ENCODE results near the gene ASTN2.

ASTN2 gene

DNA sequence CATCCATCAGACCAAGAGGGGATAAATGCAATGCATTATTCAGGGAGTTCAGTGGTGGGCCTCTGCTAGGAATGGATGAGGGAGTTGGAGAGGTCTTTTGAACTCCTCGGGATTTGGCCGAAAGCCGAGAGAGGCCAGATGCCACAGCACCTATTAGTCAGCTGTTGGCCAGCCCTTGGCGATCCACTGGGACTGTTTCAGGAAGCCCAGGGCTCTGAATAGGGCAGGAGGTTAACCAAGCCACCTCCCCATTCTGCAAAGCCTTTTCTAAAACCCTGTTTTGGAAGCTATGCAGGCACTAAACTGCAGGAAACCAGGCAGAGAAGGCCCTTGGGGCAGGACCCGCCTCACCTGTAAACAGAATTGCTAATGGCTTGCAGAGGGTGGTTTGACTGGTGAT is 37.8 kb downstream of the ASTN2 start:
- Mint-ChIP-seq H3K27ac (ENCODE audit: low read depth) (no peak overlapping the region), H3K4me3 (no peak overlapping the region), H3K36me3 (ENCODE audit: insufficient read depth) (no peaks in the 10 kb centered on the region), H3K27me3 (peaks cover 12% of the 10 kb centered on the region), H3K4me1 (no peaks in the 10 kb centered on the region), H3K9me3 (peaks cover 14% of the 10 kb centered on the region)
- ATAC-seq (replicated peaks; ENCODE audit: extremely low read depth, poor library complexity, severe bottlenecking) (no peak), DNase-seq (ENCODE audit: low spot score in 2 of 2) (no peak)

DNA sequence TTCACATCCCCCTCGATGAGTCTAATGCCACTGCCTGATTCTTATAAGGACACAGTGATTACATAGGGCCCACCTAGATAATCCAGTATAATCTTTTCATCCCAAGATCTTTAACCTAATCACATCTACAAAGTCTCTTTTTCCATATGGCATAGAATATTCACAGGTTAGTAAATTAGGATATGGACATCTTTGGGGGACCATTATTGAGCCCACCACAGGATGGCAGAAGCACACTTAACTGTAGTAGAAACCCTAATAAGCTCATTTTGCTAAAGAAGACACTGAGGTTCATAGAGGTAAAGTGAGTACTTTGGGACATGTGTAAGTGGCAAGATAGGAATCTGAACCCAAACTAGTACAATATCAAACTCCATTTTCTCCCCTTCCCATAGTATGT is 38.9 kb downstream of the ASTN2 start:
- Mint-ChIP-seq H3K36me3 (ENCODE audit: insufficient read depth) (no peaks in the 10 kb centered on the region), H3K27me3 (peaks cover 12% of the 10 kb centered on the region), H3K9me3 (peaks cover 14% of the 10 kb centered on the region), H3K4me1 (no peaks in the 10 kb centered on the region), H3K27ac (ENCODE audit: low read depth) (no peak overlapping the region), H3K4me3 (no peak overlapping the region)
- ATAC-seq (replicated peaks; ENCODE audit: extremely low read depth, poor library complexity, severe bottlenecking), result no peak
- no peak for DNase-seq (ENCODE audit: low spot score in 2 of 2)

DNA sequence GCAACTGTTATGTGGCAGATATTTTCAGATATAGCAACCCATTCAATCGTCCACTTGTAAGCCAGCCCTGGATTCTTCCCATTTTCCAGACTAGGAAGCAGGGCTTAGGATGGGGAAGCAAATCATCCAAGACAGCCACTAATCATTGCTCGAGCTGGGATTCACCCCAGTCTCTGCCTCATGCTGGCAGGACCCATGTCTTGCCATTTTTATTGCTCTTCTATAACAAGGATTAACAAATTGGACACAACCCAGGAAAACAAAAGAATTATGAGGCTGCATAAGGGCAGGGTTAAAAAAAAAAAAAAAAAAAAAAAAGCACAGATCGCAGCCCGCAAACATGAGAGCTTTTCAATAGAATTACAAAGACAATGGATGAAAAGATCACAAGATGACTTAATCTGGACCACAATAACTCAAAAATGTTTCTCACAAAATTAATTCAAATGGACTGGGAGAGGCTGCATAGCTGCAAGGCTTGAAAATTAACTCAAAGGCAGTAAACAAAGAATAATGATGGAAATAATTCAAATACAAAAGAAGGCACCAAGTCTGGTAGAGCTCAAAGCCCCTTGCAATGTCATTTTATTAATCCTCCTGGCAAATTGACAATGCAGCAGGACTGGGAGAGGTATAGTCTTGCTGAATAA is 40.7 kb downstream of the ASTN2 start:
- H3K4me1 Mint-ChIP-seq, result no peaks in the 10 kb centered on the region
- H3K27ac Mint-ChIP-seq (ENCODE audit: low read depth), result no peak overlapping the region
- no peaks in the 10 kb centered on the region for H3K36me3 Mint-ChIP-seq (ENCODE audit: insufficient read depth)
- H3K27me3 Mint-ChIP-seq, result peaks cover 12% of the 10 kb centered on the region
- peaks cover 5% of the 10 kb centered on the region for H3K9me3 Mint-ChIP-seq
- DNase-seq (ENCODE audit: low spot score in 2 of 2) (no peak), ATAC-seq (replicated peaks; ENCODE audit: extremely low read depth, poor library complexity, severe bottlenecking) (no peak)
- H3K4me3 Mint-ChIP-seq, result no peak overlapping the region

DNA sequence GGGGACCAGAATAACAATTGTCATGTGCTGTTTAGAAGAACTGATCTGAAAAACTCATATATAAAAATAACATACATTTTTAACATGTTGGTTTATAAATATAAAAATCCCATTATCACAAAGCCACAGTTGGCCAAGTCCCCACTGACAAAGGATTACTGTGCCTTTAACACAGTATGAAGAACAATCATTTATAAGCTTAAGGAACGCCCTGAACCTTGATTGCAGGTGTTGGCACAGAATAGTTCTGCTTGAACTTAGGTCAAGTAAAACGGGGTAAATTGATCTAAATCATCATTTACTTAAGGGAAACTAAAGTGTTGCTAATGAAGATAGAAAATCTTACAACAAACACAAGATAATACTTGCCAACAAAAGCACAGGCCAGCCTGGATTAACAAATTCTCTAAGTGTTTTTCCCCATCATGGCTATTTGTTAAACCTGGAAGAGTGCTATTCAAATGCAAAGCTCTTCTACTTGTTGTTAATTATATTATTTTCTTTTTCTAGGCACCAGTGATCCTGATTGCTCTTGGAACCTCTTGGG is 46.1 kb downstream of the ASTN2 start:
- no peaks in the 10 kb centered on the region for H3K27me3 Mint-ChIP-seq
- H3K27ac Mint-ChIP-seq (ENCODE audit: low read depth), result no peak overlapping the region
- peaks cover 18% of the 10 kb centered on the region for H3K9me3 Mint-ChIP-seq
- no peaks in the 10 kb centered on the region for H3K36me3 Mint-ChIP-seq (ENCODE audit: insufficient read depth)
- DNase-seq (ENCODE audit: low spot score in 2 of 2) (no peak), ATAC-seq (replicated peaks; ENCODE audit: extremely low read depth, poor library complexity, severe bottlenecking) (no peak)
- H3K4me3 Mint-ChIP-seq, result no peak overlapping the region
- H3K4me1 Mint-ChIP-seq, result no peaks in the 10 kb centered on the region

DNA sequence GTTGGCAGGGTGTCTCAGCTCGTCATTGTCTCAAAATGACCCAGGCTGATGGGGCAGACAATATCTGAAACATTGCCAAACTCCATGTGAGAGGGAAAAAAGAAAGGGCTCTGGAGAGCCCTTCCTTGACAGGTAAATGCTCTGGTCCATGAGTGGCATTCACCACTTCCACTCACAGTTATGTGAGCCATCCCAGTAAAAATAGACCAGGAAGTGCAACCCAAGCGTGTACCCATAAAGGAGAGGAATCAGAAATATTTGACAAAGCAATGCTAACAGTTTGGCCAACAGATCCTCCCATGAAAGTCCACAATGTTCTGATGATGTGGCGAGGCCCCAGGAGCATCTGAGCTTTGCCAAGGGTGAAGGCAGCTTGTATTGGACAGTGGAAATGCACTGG is 49.4 kb downstream of the ASTN2 start:
- H3K9me3 Mint-ChIP-seq, result peaks cover 24% of the 10 kb centered on the region
- no peaks in the 10 kb centered on the region for H3K27me3 Mint-ChIP-seq
- DNase-seq (ENCODE audit: low spot score in 2 of 2), result no peak
- no peaks in the 10 kb centered on the region for H3K36me3 Mint-ChIP-seq (ENCODE audit: insufficient read depth)
- no peak for ATAC-seq (replicated peaks; ENCODE audit: extremely low read depth, poor library complexity, severe bottlenecking)
- H3K4me3 Mint-ChIP-seq, result no peak overlapping the region
- no peak overlapping the region for H3K27ac Mint-ChIP-seq (ENCODE audit: low read depth)
- H3K4me1 Mint-ChIP-seq, result no peaks in the 10 kb centered on the region

DNA sequence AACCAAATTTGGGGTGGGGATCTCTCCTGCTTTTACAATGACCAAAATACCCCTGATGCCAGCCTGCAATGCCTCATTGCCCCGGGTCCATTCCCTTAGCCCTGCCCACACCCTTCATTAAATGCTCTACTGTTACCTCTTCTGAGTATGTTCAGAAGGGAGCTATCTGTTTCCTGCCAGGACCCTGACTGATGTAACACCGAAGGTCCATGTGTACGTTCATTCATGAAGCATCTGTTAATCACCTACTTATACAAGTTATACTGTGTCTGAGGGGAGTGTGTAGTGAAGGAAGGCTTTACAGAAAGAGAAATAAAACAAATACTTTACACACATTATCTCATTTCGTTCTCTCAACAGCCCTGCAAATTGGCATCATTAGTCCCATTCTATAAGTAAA is 51.9 kb downstream of the ASTN2 start:
- Mint-ChIP-seq H3K27me3 (no peaks in the 10 kb centered on the region), H3K4me1 (no peaks in the 10 kb centered on the region), H3K36me3 (ENCODE audit: insufficient read depth) (no peaks in the 10 kb centered on the region), H3K27ac (ENCODE audit: low read depth) (no peak overlapping the region), H3K4me3 (no peak overlapping the region), H3K9me3 (peaks cover 28% of the 10 kb centered on the region)
- ATAC-seq (replicated peaks; ENCODE audit: extremely low read depth, poor library complexity, severe bottlenecking) (no peak), DNase-seq (ENCODE audit: low spot score in 2 of 2) (no peak)

DNA sequence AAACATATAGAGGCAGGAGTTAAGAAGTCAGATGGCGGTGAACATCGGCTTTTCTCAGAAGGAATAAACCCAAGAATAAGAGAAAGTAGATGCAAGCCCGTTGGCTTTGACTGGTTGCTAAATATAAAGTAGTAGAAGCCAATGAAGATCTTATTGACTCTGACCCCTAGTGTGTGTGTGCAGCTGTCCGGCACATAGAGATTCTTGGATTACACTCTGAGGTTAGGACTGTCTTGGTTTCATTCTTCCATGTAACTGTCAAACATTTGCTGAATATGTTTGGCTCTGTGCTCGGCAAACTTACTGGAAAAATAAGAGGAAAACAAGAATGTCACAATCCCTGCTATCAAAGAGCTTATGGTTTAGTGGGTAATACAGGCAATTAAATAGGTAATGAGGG is 54.9 kb downstream of the ASTN2 start:
- Mint-ChIP-seq H3K9me3 (peaks cover 23% of the 10 kb centered on the region), H3K4me1 (no peaks in the 10 kb centered on the region), H3K36me3 (ENCODE audit: insufficient read depth) (no peaks in the 10 kb centered on the region), H3K4me3 (no peak overlapping the region), H3K27me3 (no peaks in the 10 kb centered on the region), H3K27ac (ENCODE audit: low read depth) (no peak overlapping the region)
- ATAC-seq (replicated peaks; ENCODE audit: extremely low read depth, poor library complexity, severe bottlenecking) (no peak), DNase-seq (ENCODE audit: low spot score in 2 of 2) (no peak)

DNA sequence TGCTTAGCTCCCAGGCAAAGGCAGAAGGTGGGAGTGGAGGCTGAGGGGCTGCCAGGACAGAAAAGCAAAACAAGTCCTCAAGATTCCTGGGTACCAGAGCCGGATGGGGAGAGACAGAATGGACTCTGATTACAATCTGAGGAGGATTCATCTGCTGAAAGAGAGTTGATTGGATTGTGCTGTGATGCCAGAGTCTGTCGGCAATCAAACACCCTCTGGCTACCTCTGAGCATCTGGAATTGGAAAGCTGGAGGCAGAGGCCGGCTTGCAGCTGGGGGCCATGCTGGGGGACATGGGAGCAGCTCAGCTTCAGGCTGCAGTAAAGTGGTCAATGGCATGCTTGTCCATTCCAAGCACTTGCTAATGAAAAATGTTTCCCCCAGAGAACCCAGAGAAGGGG is 59.3 kb downstream of the ASTN2 start:
- H3K4me3 Mint-ChIP-seq, result no peak overlapping the region
- DNase-seq (ENCODE audit: low spot score in 2 of 2), result no peak
- peaks cover 10% of the 10 kb centered on the region for H3K9me3 Mint-ChIP-seq
- ATAC-seq (replicated peaks; ENCODE audit: extremely low read depth, poor library complexity, severe bottlenecking), result no peak
- no peaks in the 10 kb centered on the region for H3K36me3 Mint-ChIP-seq (ENCODE audit: insufficient read depth)
- H3K4me1 Mint-ChIP-seq, result no peaks in the 10 kb centered on the region
- no peaks in the 10 kb centered on the region for H3K27me3 Mint-ChIP-seq
- no peak overlapping the region for H3K27ac Mint-ChIP-seq (ENCODE audit: low read depth)

DNA sequence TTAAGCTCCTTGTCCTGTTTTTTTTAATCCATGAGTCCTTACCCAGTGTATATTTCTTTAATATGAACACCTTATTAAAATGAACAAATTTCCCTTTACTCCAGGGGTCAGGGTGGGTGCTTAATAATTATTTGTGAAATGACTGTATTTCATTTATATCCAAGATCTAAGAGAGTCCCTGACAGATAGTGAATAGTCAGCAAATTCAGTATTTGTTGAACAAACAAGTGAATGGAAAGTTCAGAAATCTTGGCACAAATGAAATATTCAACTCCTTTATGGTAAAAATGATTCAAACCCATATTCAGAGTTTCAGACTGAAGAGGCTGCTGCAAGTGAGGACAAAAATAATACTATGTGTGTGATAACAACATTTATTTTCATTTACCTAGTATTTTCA is 59.9 kb downstream of the ASTN2 start:
- Mint-ChIP-seq H3K4me1 (no peaks in the 10 kb centered on the region), H3K27me3 (no peaks in the 10 kb centered on the region), H3K36me3 (ENCODE audit: insufficient read depth) (no peaks in the 10 kb centered on the region), H3K9me3 (peaks cover 10% of the 10 kb centered on the region), H3K4me3 (no peak overlapping the region), H3K27ac (ENCODE audit: low read depth) (no peak overlapping the region)
- ATAC-seq (replicated peaks; ENCODE audit: extremely low read depth, poor library complexity, severe bottlenecking), result no peak
- no peak for DNase-seq (ENCODE audit: low spot score in 2 of 2)

DNA sequence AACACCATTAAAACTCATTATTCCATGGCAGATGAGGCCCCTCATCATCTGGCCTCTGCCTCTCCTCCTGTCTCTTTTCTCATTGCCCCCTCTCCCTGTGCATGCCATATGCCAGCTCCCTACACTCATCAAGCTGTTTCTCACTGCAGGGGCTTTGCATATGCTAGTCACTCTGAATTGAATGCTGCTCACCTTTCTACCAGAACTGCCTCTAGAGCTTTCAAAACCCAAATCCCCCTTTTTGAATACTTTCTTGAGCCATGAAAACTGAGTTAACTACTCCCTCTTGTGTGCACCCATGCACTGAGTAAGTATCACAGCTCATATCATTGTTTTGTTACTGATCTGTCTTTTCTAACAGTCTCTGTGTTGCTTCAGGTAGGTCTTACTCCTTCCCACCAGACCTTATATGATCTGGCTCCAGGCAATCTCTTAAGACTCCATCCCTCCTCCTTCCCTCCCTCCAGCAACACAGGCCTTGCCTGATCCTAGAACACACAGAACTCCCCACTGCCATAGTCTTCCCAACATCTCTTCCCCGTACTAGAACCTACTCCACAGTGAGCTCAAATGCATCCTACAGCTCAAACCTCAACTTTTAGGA is 60.5 kb downstream of the ASTN2 start:
- Mint-ChIP-seq H3K27me3 (no peaks in the 10 kb centered on the region), H3K9me3 (peaks cover 6% of the 10 kb centered on the region), H3K4me3 (no peak overlapping the region), H3K27ac (ENCODE audit: low read depth) (no peak overlapping the region), H3K36me3 (ENCODE audit: insufficient read depth) (no peaks in the 10 kb centered on the region), H3K4me1 (no peaks in the 10 kb centered on the region)
- DNase-seq (ENCODE audit: low spot score in 2 of 2) (no peak), ATAC-seq (replicated peaks; ENCODE audit: extremely low read depth, poor library complexity, severe bottlenecking) (no peak)

DNA sequence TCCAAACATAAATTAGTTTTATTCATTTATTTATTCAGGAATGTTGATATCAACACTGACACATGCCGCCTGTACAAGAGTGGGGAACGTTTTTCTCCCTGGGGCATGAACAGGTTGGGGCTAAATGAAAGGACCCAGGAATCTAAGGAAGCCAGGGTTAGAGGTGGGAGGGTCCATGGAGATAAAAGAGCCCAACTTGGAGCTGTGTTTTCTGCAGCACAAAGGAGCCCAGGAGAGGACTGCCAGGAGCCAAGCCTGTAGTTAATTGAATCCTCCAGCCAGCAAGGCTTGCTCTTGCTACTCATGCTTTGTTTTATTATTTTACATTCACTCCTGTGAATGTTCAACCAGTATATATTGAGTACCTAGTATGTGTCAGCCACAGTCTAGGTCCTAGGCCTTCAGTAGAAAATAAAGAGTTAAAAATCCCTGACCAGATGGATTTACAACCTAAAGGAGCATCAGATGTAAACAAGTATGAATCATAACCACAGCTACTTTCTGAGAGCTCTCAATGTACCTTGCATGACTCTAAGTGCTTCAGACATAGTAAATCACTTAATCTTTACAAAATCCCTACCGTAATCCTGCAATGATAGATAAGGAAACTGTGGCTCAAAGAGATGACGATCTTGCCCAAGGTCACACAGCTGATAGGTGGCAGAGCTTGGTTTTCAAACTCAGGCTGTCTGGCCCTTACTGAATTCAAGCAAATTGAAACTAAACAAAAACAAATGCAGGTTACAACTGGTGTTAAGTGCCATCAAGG is 69.8 kb downstream of the ASTN2 start:
- no peak overlapping the region for H3K27ac Mint-ChIP-seq (ENCODE audit: low read depth)
- H3K4me1 Mint-ChIP-seq, result no peaks in the 10 kb centered on the region
- ATAC-seq (replicated peaks; ENCODE audit: extremely low read depth, poor library complexity, severe bottlenecking), result no peak
- H3K27me3 Mint-ChIP-seq, result no peaks in the 10 kb centered on the region
- no peaks in the 10 kb centered on the region for H3K36me3 Mint-ChIP-seq (ENCODE audit: insufficient read depth)
- H3K9me3 Mint-ChIP-seq, result no peaks in the 10 kb centered on the region
- H3K4me3 Mint-ChIP-seq, result no peak overlapping the region
- no peak for DNase-seq (ENCODE audit: low spot score in 2 of 2)

DNA sequence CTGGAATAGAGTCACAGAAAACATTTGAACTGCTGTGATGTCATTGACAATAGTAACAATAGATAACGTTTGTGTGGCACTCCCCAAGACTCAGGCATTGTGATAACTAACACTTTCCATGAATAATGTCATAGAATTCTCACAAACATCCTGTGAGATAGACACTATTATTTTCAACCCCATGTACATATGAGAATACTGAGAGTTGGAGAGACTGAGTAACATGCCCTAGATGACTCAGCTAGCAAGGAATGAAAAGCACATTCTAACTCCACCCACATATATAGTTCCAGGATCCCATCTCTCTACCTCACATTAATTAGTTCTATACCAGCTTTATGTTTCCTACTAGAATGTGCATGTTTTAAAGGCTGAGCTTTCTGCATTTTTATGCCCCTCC is 71.4 kb downstream of the ASTN2 start:
- Mint-ChIP-seq H3K4me3 (no peak overlapping the region), H3K36me3 (ENCODE audit: insufficient read depth) (no peaks in the 10 kb centered on the region), H3K4me1 (no peaks in the 10 kb centered on the region), H3K9me3 (no peaks in the 10 kb centered on the region), H3K27me3 (no peaks in the 10 kb centered on the region), H3K27ac (ENCODE audit: low read depth) (no peak overlapping the region)
- DNase-seq (ENCODE audit: low spot score in 2 of 2), result no peak
- no peak for ATAC-seq (replicated peaks; ENCODE audit: extremely low read depth, poor library complexity, severe bottlenecking)

DNA sequence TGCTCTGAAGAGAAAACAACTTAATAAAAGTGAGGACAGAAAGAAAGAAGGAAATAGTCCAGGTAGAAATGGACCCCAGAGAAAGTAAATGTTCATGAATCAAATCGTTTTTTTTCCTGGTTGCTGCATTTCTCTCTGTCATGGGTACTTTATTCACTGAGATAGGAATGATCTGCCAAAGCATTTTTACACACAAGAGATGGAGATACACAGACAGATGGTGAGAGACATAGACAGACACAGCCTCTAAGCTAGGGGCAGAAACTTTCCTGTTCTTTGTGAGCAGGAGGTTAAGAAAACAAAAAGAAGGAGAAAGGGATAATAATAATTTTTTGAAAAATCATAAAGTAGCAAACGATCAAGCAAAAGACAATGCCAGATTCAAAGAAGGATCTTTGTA is 73.7 kb downstream of the ASTN2 start:
- no peak for ATAC-seq (replicated peaks; ENCODE audit: extremely low read depth, poor library complexity, severe bottlenecking)
- Mint-ChIP-seq H3K27ac (ENCODE audit: low read depth) (no peak overlapping the region), H3K9me3 (no peaks in the 10 kb centered on the region), H3K4me3 (no peak overlapping the region), H3K27me3 (no peaks in the 10 kb centered on the region), H3K4me1 (no peaks in the 10 kb centered on the region), H3K36me3 (ENCODE audit: insufficient read depth) (no peaks in the 10 kb centered on the region)
- DNase-seq (ENCODE audit: low spot score in 2 of 2), result no peak

All from central memory CD8-positive, alpha-beta T cell (primary cell).